Nucleus accumbens (tissue), 56 donors: ENCODE measurements around the gene CNDP1.
"Not testable (repeated sequence)": the region's sequence is repeated elsewhere in the genome, so short reads cannot be mapped to it uniquely, and the experiment has no call there.

Experiments
- DNase-seq, 56 donors: peaks; one replicate each; lab custom pipeline; 2025; lab: John Stamatoyannopoulos, UW

Gene CNDP1

GRCh38 chr18:74534150-74534969, at the start of gene CNDP1:
CNDP1 (plus strand) TSS chr18:74534500; CDS start chr18:74534668, 168 bp downstream.
- DNase-seq, result peak in 53 of 56 donors; percentile 26 to 91 (median 76)

GRCh38 chr18:74486119-74486849, 48.0 kb upstream of the CNDP1 start:
- DNase-seq, result peak in 6 of 56 donors; percentile 13 to 36 (median 30)

- DNase-seq, result no peak
Observed at GRCh38 chr18:74488354-74488753, 45.9 kb upstream of the CNDP1 start.

- no peak for DNase-seq
Observed at GRCh38 chr18:74488864-74489263, 45.4 kb upstream of the CNDP1 start.

- DNase-seq, result no peak
Observed at GRCh38 chr18:74489676-74490075, 44.6 kb upstream of the CNDP1 start.

- no peak for DNase-seq
Observed at GRCh38 chr18:74492259-74492658, 42.0 kb upstream of the CNDP1 start.

- DNase-seq, result peak in 26 of 56 donors; percentile 7 to 77 (median 44)
Observed at GRCh38 chr18:74493689-74494088, 40.6 kb upstream of the CNDP1 start.

GRCh38 chr18:74494514-74494913, 39.8 kb upstream of the CNDP1 start:
- no peak for DNase-seq

- DNase-seq, result peak; percentile 86 to 100 (median 99)
Observed at GRCh38 chr18:74495581-74496507, 38.5 kb upstream of the CNDP1 start, which contains the start of gene CNDP2. CNDP2 (plus strand) TSS chr18:74496363; CDS start chr18:74499974, 3,611 bp downstream.

GRCh38 chr18:74496508-74497323, 37.6 kb upstream of the CNDP1 start:
- peak in 31 of 56 donors; percentile 38 to 87 (median 72) for DNase-seq

GRCh38 chr18:74497324-74497676, 37.0 kb upstream of the CNDP1 start:
- no peak for DNase-seq

- no peak for DNase-seq
Observed at GRCh38 chr18:74497778-74498177, 36.5 kb upstream of the CNDP1 start.

GRCh38 chr18:74498712-74499627, 35.3 kb upstream of the CNDP1 start:
- DNase-seq, result peak in 28 of 56 donors; percentile 12 to 63 (median 30)

GRCh38 chr18:74499633-74500032, 34.7 kb upstream of the CNDP1 start:
- DNase-seq, result peak in 39 of 56 donors; percentile 3 to 80 (median 41)

- no peak for DNase-seq
Observed at GRCh38 chr18:74500372-74500771, 33.9 kb upstream of the CNDP1 start.

- not testable (repeated sequence) for DNase-seq
Observed at GRCh38 chr18:74500774-74501173, 33.5 kb upstream of the CNDP1 start.

GRCh38 chr18:74501386-74501785, 32.9 kb upstream of the CNDP1 start:
- no peak for DNase-seq

- no peak for DNase-seq
Observed at GRCh38 chr18:74503137-74503536, 31.2 kb upstream of the CNDP1 start.
